ENCODE measurements around the gene SPP1. TPM values are rescaled to one million over a fixed set of nuclear protein-coding genes. Genes with fewer than 3 reads are reported as not detected.

Gene SPP1
- total RNA-seq, 1 experiment from 2014 or later = 1,002 TPM

DNA sequence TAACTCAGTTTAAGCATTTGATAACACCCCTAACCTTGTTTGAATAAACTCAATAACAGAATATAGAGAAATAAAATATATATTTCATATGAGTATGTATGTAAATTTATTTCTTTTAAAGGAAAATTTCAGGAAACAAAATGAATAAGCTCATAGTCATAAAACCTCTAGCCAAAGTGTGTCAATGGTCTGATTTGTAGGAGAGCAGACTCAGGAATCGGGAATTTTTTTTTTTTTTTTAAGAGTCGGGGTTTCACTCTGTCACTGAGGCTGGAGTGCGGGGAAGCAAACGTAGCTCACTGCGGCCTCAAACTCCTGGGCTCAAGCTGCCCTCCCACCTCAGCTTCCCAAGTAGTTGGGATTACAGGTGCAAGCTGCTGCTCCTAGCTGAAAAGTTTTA lies 34.4 kb downstream of the SPP1 start:
- no peaks in the 10 kb centered on the region for H3K27me3 Mint-ChIP-seq (ENCODE audit: unreplicated experiment)
- peaks cover 16% of the 10 kb centered on the region for H3K4me1 Mint-ChIP-seq (ENCODE audit: low read depth, unreplicated experiment)
- TF ChIP-seq, protein P1, sequence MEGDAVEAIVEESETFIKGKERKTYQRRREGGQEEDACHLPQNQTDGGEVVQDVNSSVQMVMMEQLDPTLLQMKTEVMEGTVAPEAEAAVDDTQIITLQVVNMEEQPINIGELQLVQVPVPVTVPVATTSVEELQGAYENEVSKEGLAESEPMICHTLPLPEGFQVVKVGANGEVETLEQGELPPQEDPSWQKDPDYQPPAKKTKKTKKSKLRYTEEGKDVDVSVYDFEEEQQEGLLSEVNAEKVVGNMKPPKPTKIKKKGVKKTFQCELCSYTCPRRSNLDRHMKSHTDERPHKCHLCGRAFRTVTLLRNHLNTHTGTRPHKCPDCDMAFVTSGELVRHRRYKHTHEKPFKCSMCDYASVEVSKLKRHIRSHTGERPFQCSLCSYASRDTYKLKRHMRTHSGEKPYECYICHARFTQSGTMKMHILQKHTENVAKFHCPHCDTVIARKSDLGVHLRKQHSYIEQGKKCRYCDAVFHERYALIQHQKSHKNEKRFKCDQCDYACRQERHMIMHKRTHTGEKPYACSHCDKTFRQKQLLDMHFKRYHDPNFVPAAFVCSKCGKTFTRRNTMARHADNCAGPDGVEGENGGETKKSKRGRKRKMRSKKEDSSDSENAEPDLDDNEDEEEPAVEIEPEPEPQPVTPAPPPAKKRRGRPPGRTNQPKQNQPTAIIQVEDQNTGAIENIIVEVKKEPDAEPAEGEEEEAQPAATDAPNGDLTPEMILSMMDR (IDR thresholded peaks at IDR 0.05; ENCODE audit: unreplicated experiment) = no peak
- H3K9me3 Mint-ChIP-seq (ENCODE audit: low read depth, unreplicated experiment) = no peaks in the 10 kb centered on the region
- no peak overlapping the region for H3K4me3 Mint-ChIP-seq (ENCODE audit: low read depth, unreplicated experiment)
- no TSS peak for BruUV-seq (replicated peaks)
- H3K27ac Mint-ChIP-seq (ENCODE audit: unreplicated experiment) = no peak overlapping the region
- CTCF ChIA-PET = interaction anchor here (0.7 kb wide), 1 partner anchor 351 kb away, joined by 3 read pairs; no protein-coding TSS in a partner anchor
- intact Hi-C loops (cut with micrococcal nuclease; ENCODE audit: unreplicated experiment) = no loop called here
- DNase-seq = no peak
- H3K36me3 Mint-ChIP-seq (ENCODE audit: insufficient read depth, unreplicated experiment) = peaks cover 14% of the 10 kb centered on the region

DNA sequence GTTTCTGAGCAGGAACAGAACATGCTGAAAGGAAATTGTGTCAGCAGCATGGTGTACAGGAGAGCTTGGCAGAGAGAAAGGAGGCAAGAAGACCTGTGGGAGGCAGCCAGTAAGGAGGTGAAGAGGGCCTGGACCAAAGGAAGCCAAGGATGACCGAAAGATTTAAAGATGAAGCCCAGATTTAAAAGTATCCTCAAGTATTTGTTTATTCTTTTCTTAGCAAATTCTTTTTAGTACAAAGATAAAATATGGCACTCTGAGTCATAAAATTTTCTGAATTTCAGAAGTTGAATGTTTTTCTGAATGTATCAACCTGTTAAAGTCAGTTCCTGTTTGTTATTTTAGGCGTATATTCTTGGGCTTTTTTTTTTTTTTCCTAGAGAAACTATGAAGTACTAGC lies 35.5 kb downstream of the SPP1 start:
- H3K9me3 Mint-ChIP-seq (ENCODE audit: low read depth, unreplicated experiment) = no peaks in the 10 kb centered on the region
- H3K4me3 Mint-ChIP-seq (ENCODE audit: low read depth, unreplicated experiment) = no peak overlapping the region
- H3K27me3 Mint-ChIP-seq (ENCODE audit: unreplicated experiment) = no peaks in the 10 kb centered on the region
- CTCF ChIA-PET = no interaction called here
- no peak for DNase-seq
- intact Hi-C loops (cut with micrococcal nuclease; ENCODE audit: unreplicated experiment) = no loop called here
- TF ChIP-seq, protein P1 (IDR thresholded peaks at IDR 0.05; ENCODE audit: unreplicated experiment) = no peak
- no peak overlapping the region for H3K27ac Mint-ChIP-seq (ENCODE audit: unreplicated experiment)
- BruUV-seq (replicated peaks) = no TSS peak
- peaks cover 16% of the 10 kb centered on the region for H3K4me1 Mint-ChIP-seq (ENCODE audit: low read depth, unreplicated experiment)
- H3K36me3 Mint-ChIP-seq (ENCODE audit: insufficient read depth, unreplicated experiment) = peaks cover 14% of the 10 kb centered on the region

DNA sequence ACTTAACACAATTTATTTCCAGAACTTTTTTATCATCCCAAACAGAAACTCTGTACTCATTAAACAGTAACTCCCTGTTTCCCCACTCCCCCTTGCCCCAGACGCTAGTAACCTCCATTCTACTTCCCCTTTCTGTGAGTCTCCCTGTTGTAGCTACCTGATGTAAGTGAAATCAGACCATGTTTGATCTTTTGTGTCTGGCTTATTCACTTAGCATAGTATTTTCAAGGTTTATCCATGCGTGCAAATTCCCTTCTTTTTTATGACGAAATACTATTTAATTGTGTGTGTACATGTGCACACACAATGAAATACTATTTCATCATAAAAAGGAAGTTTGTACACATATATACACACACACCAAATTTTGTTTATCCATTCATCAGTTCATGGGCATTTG lies 37.1 kb downstream of the SPP1 start:
- no peaks in the 10 kb centered on the region for H3K27me3 Mint-ChIP-seq (ENCODE audit: unreplicated experiment)
- H3K9me3 Mint-ChIP-seq (ENCODE audit: low read depth, unreplicated experiment) = no peaks in the 10 kb centered on the region
- H3K36me3 Mint-ChIP-seq (ENCODE audit: insufficient read depth, unreplicated experiment) = peaks cover 7% of the 10 kb centered on the region
- TF ChIP-seq, protein P1 (IDR thresholded peaks at IDR 0.05; ENCODE audit: unreplicated experiment) = no peak
- no peak overlapping the region for H3K27ac Mint-ChIP-seq (ENCODE audit: unreplicated experiment)
- intact Hi-C loops (cut with micrococcal nuclease; ENCODE audit: unreplicated experiment) = no loop called here
- H3K4me1 Mint-ChIP-seq (ENCODE audit: low read depth, unreplicated experiment) = peaks cover 10% of the 10 kb centered on the region
- BruUV-seq (replicated peaks) = no TSS peak
- no peak overlapping the region for H3K4me3 Mint-ChIP-seq (ENCODE audit: low read depth, unreplicated experiment)
- no peak for DNase-seq
- CTCF ChIA-PET = no interaction called here

DNA sequence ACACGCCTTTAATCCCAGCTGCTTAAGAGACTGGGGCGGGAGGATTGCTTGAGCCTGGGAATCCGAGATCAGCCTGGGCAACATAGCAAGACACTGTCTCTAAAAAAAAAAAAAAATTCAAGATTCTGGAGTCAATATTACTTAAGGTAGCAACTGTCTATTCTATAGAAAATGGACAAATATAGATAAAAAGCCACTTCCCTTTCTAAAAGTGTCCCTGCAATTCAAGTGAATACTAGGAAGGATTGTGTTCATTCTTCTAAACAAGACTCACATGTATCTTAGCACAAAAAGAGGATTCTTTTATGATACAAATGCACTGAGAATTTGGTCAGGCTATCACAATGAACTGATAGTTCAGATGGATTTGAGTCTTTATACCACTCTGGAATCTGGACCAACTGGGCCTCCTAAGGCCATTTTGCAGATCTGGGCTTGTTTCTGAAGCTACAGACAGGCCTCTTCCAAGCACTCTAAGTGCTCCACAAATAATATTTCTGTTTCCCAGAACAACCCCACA lies 38.9 kb downstream of the SPP1 start:
- no peaks in the 10 kb centered on the region for H3K36me3 Mint-ChIP-seq (ENCODE audit: insufficient read depth, unreplicated experiment)
- H3K9me3 Mint-ChIP-seq (ENCODE audit: low read depth, unreplicated experiment) = no peaks in the 10 kb centered on the region
- H3K4me3 Mint-ChIP-seq (ENCODE audit: low read depth, unreplicated experiment) = no peak overlapping the region
- no peaks in the 10 kb centered on the region for H3K27me3 Mint-ChIP-seq (ENCODE audit: unreplicated experiment)
- intact Hi-C loops (cut with micrococcal nuclease; ENCODE audit: unreplicated experiment) = no loop called here
- H3K4me1 Mint-ChIP-seq (ENCODE audit: low read depth, unreplicated experiment) = peaks cover 19% of the 10 kb centered on the region
- TF ChIP-seq, protein P1 (IDR thresholded peaks at IDR 0.05; ENCODE audit: unreplicated experiment) = no peak
- CTCF ChIA-PET = no interaction called here
- no peak overlapping the region for H3K27ac Mint-ChIP-seq (ENCODE audit: unreplicated experiment)
- no TSS peak for BruUV-seq (replicated peaks)
- no peak for DNase-seq
